Measurements from ENCODE around the gene RRP9.

DNA sequence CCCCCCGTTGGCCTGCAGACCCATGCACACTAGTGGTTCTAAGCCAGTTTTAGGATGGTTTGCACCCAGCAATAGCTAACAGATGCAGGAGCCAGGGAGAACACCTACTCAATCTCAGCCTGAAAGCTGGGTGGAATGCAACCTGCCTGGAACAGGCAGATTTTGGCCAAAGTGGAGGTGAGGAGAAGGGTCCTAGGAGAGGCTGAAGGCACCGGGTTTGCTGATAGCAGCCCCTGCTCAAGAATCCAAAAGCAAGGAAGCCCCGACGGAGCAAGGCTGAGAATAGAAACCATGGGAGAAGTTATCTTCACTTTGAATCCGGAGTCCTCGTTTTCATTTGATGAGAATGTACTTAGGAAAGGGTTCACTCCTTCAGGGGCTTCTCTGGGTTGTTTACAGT lies 9.9 kb downstream of the RRP9 start:
- TF ChIP-seq, protein P1, sequence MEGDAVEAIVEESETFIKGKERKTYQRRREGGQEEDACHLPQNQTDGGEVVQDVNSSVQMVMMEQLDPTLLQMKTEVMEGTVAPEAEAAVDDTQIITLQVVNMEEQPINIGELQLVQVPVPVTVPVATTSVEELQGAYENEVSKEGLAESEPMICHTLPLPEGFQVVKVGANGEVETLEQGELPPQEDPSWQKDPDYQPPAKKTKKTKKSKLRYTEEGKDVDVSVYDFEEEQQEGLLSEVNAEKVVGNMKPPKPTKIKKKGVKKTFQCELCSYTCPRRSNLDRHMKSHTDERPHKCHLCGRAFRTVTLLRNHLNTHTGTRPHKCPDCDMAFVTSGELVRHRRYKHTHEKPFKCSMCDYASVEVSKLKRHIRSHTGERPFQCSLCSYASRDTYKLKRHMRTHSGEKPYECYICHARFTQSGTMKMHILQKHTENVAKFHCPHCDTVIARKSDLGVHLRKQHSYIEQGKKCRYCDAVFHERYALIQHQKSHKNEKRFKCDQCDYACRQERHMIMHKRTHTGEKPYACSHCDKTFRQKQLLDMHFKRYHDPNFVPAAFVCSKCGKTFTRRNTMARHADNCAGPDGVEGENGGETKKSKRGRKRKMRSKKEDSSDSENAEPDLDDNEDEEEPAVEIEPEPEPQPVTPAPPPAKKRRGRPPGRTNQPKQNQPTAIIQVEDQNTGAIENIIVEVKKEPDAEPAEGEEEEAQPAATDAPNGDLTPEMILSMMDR (IDR thresholded peaks at IDR 0.05; ENCODE audit: low read depth, low read length): no peak
- no peak for TF ChIP-seq POLR2A (IDR thresholded peaks at IDR 0.05; ENCODE audit: extremely low read depth, insufficient read length)
